HG02798 (cell line): ENCODE data around the gene PEX14.
"Not testable (repeated sequence)": the region's sequence is repeated elsewhere in the genome, so short reads cannot be mapped to it uniquely, and the experiment has no call there.

Source experiments
- ATAC-seq: cut with Tn5 transposase; IDR thresholded peaks from one replicate; pipeline ENCODE4 v1.9.1; 2021; ENCODE audit warnings: mild to moderate bottlenecking; ENCODE audit not compliant: unreplicated experiment, poor library complexity

Gene PEX14

GRCh38 chr1:10450156-10450814, 24.5 kb upstream of the PEX14 start:
- no peak for ATAC-seq

GRCh38 chr1:10450836-10451235, 23.9 kb upstream of the PEX14 start:
- no peak for ATAC-seq

DNA sequence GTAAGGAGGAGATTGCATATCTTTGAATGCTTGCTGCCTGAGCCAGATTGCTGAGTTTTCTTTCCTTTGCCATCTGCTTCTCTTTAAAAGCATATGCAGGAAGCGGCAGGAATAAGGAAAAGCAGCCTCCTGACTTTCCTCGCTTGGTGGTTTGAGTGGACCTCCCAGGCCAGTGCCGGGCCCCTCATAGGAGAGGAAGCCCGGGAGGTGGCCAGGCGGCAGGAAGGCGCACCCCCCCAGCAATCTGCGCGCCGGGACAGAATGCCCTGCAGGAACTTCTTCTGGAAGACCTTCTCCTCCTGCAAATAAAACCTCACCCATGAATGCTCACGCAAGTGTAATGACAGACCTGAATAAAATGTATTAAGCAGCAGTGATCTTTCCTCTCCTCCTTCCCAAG, 23.5 kb upstream of the PEX14 start:
- ATAC-seq, result no peak

DNA sequence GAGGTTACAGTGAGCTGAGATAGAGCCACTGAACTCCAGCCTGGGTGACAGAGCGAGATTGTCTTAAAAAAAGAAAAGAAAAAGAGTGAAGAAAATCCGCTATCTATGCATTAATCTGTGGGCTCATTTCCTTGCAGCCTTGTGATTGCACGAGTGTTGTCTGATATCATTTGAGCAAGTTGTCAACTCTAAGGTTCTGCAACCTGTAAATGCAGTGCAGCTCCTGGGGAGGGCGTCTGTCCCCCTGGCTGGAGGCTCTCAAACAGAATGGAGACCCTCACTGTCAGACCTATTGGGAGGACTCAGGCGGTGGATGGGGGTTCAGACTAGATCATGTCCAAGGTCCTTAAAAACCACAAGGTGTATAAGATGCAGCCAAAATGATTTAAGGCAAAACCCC, 18.7 kb upstream of the PEX14 start:
- no peak for ATAC-seq

DNA sequence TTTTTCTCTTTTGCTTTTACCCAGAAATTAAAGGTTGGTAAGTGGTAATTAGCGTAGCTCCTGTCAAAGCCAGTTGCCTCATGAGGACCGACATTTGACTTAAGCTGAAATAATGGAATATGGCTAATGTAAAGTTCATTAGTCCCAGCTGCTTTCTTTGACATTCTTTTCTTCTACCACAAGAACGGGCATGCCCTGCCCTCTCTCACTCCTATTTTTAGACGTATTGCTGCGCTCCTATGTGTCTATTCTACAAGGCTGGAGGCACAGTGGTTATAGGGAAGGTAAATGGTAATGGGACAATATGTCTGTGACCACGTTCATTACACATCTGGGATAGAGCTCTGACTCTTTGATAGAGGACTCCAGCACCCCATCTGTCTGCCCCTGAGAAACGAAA, 18.1 kb upstream of the PEX14 start:
- ATAC-seq, result no peak

DNA sequence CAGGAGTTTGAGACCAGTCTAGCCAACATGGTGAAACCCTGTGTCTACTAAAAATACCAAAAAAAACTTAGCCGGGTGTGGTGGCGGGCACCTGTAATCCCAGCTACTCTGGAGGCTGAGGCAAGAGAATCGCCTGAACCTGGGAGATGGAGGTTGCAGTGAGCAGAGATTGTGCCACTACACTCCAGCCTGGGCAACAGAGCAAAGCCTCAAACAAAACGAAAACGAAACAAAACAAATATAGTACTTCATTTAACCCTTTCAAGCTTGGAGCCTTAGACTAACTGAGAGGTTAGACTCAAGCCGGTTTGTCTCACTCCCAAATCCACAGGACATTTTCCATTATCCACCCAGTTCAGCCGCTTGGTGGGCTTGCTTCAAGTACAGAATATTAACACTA, 17.3 kb upstream of the PEX14 start:
- not testable (repeated sequence) for ATAC-seq

DNA sequence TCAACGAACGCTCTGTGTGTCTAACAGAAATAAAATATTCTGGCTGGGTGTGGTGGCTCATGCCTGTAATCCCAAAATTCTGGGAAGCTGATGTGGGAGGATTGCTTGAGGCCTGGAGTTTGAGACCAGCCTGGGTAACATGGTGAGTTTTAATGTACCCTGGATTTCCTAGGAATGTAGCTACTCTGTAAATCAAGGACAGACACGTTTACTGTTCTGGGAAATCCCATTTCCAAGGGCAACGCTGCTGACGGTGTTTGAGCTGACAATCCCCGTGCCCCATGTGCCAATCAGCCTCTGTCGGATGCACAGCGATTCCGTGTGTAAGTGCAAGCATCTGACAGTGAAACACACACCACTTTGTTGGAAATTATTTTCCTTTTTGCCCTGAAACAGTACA, 16.9 kb upstream of the PEX14 start:
- no peak for ATAC-seq

DNA sequence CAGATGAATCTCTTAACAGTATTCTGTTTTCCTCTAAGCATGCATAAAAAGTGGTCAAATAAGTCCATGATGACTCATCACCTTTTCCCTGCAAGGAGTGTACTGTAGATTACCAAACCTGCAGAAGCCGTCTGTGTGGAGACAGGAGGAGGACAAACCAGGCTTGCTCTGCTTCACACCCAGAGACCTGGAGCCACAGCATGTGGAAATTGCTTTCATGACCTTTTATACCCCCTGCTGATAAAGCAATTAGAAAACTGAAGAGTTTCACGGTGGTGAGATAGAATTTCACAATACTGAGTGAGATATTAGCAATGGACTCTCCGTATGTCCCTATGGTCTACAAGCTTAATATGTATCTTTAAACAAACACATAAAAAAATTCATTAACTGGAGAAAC, 15.6 kb upstream of the PEX14 start:
- no peak for ATAC-seq

DNA sequence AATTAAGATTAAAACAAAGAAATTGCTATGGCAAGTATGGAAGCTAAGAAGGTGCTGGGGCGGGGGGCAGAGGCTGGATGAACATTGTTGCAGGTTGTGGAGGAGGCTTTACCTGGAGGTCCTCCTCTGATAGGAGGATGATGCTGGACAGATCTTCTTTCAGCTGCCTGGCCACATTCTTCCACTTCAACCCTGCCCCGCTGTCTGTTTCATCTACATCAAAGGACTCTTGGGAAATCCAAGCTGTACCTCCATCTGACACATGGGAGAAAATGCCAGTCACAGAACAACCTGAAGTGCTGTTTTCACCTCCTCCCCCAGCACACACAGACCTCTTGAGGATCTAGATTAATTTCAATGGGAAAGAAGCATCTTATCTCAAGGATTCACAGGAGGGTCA, 7.7 kb upstream of the PEX14 start:
- no peak for ATAC-seq

- ATAC-seq, result no peak
Measured at GRCh38 chr1:10470043-10470442, 4.7 kb upstream of the PEX14 start.

DNA sequence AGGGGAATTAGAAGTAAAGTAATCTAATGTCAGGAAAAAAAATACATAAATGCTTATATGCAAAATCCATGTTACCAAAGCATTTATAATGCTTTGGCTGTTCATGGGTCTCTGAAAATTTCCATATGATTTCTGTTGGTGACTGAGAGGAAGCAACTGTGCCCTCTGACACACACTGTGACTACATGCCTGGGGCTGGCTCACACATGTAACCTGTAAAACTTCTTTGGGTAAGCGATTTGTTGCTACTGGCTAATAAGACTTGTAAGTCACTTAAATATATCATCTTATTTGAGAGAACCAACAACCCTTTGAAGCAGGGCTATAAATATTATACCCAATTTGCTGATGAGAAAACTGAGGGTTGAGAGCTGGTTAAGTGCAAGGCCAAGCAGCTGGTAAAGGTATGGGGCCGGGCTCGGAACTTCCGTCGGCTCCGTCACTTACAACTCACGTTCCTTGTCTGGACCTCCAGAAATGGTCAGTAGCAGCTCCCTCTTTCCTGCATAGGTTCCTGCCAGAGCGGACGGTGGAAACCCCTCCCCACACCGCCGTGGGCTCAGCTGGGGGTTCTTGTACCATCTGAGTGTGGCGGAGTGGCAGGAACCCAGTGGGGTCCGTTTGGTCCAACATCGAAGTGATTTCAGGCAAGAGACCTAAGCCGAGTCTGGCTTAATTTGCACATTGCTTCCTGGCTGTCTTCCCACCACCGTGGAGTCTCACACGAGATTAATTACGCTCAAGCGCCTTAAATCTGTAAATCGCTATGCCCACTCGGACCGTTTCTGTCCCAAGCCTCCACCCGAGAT, 3.1 kb upstream of the PEX14 start:
- no peak for ATAC-seq

DNA sequence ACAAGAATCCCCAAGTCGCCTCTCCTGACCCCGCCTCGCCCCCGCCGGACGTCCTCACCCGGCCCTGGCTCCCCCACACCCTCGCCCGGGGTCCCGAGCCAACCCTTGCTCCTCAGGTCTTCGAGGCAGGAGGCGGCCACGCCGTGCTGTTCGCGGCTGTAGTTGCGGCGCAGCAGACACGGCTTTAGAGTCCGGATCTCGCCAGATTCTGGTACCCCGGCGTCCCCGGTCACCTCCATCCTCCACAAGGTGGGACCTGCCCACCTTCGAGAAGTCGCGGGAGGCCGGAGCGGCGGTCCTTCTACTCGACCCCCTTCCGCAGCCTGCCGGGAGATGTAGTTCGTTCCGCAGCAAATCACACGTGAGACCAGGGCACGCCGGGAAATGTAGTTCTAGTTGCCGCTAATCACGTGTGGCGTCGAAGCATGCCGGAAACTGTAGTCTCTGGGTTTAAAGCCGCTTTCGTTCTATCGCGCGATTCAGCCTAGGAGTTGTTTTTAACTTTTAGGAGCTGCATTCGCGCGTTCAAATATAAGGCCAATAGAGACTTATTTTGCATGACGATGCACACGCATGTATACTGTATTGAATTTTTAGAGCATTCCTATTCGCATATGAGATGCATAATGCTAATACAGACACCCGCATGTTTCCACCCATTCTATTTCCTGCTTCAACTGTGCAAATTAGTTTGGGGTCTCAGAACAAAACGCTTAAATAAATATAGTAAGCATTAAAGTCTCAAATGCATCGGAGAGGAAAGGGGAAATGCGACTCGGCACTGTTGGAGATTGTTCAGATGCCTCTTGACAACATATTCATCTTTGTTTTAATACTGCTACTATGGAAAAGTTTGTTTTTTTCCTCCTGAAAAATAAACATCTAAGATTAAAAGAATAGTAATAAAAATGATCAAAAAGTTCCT, 2.3 kb upstream of the PEX14 start, which contains the start of gene DFFA:
DFFA (minus strand) TSS at position 310 of the 925 bp plus-strand sequence; CDS start at position 239, 71 bp downstream.
- ATAC-seq, result peak; percentile 83

DNA sequence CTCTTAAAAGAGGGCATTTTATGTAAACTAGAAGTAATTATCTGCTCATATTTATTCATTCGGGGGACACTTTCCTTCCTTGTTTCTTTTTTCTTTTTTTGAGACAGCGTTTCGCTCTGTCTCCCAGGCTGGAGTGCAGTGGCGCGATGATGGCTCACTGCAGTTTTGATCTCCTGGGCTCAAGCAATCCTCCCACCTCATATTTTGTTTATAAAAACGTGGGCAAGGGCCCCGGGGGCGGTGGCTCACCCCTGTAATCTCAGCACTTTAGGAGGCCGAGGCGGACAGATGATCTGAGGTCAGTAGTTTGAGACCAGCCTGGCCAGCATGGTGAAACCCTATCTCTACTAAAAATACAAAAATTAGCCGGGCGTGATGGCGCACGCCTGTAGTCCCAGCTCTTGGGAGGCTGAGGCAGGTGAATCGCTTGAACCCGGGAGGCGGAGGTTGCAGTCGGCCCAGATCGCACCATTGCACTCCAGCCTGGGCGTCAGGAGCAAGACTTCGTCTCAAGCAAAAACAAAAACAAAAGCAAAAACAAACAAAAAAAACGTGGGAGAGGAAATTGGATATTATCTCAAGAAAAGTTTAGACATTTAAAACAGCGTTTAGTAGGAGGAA, 1.5 kb upstream of the PEX14 start:
- ATAC-seq, result no peak

- not testable (repeated sequence) for ATAC-seq
Measured at GRCh38 chr1:10474309-10474612, 489 bp upstream of the PEX14 start.

DNA sequence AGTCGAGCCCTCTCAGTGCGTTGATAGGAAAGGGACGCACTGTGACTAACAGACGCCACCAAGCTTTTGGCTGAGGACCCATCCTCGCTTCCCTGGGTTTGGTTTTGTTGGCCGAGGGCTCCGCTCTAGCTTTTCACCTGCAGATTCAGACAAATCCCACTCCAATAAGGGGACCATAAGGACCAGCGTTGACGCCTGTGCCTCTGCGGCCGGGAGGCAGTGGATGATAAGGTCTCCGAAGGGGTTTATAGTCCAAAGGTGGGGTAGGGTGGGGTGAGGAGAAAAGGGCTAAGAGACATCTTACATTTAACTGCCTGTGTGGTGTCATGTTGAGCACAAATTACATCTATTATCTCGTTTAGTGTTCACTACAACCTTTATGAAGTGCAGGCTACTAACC, 760 bp downstream of the PEX14 start:
- no peak for ATAC-seq

DNA sequence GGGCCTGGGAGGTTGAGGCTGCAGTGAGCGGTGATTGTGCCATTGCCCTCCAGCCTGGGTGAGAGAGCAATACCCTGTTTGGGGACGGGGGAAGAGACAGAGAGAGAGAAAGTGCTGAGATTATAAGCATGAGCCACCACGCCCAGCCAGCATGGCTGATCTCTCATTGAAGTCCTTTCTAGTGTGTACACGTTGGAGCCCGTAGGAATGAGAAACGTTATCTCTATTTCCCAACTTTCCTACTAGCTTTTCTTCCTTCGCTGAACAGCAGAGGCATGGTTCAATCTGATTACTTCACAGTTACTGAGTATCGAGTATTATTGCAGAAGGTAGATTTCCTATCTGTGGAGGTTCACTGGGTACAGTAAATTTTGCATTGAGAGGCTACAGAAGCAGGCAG, 4.5 kb downstream of the PEX14 start:
- no peak for ATAC-seq

DNA sequence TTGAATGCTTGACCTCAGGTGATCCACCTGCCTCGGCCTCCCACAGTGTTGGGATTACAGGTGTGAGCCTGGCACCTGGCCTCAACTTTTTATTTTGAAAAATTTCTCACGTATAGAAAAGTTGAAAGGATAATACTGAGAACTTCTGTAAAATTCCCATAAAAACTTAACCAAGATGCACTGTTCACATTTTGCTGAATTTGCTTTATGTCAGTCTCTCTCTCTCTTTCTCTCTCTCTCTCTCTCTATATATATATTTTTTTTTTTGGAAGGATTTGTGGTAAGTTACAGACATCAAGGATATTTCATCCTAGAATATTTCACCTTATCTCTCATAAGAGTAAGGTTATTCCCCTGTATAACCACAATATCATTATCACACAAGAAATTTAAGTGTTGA, 5.9 kb downstream of the PEX14 start:
- ATAC-seq, result no peak

DNA sequence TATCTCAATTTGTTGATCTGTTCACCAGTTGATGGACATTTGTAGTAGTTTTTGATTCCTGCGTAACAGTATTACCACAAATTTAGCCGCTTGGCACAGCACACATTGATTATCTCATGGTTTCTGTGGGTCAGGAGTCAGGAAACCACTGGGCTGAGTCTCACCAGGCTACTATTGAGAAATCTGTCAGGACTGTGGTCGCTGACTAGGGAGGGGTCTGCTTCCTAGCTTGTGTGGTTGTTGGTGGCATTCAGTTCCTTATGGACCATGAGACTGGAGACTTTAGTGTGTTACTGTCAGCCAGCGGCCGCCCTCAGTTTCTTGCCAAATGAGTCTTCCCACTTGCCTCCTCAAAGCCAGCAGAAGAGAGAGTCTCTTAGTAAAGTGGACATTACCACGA, 9.8 kb downstream of the PEX14 start:
- no peak for ATAC-seq

GRCh38 chr1:10489291-10490055, 14.7 kb downstream of the PEX14 start:
- no peak for ATAC-seq
